ENCODE measurements around the gene FBXO31.

Gene FBXO31

DNA sequence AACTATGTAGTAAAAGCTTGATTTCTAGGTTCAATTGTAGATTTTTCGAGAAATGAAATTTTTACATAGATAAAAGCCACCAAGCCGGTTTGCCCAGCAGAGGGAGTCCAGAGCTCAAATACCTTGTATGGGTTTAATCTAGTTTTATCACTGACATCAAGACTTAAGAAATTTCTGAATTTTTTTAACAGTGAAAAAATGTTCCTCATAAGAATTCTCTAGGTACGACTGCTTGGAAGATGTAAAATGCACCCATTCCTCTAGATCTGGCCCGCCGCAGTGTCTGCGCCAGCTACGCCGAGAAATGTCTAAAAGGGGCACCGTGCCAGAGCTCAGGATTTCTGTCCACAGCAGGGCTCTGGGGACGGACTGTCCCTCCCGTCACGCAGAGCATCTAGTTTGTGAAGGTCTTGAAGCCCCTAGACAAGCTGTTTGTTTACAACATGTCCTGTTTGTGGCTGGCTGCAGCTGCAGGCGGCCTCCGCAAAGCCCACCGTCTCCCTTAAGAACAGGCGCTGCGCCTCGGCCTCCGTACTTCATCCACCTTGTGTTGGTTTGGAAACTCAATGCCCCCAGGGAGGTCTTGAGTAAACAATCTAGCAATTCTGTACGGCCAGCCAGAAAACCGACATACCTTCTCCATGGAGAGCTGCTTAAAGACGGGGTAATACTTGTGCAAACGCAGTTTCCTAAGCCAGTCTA lies 33.4 kb upstream of the FBXO31 start:
- Histone ChIP-seq H3K27me3 (ENCODE audit: insufficient read depth, poor library complexity, severe bottlenecking) (no peaks in the 10 kb centered on the region), H3K4me3 (replicated peaks; ENCODE audit: insufficient read depth, low read length) (no peak overlapping the region), H3K27ac (replicated peaks) (no peak overlapping the region)
- no peak for DNase-seq (ENCODE audit: low read depth in 1 of 2, low spot score in 1 of 2)
- TF ChIP-seq, protein P1, sequence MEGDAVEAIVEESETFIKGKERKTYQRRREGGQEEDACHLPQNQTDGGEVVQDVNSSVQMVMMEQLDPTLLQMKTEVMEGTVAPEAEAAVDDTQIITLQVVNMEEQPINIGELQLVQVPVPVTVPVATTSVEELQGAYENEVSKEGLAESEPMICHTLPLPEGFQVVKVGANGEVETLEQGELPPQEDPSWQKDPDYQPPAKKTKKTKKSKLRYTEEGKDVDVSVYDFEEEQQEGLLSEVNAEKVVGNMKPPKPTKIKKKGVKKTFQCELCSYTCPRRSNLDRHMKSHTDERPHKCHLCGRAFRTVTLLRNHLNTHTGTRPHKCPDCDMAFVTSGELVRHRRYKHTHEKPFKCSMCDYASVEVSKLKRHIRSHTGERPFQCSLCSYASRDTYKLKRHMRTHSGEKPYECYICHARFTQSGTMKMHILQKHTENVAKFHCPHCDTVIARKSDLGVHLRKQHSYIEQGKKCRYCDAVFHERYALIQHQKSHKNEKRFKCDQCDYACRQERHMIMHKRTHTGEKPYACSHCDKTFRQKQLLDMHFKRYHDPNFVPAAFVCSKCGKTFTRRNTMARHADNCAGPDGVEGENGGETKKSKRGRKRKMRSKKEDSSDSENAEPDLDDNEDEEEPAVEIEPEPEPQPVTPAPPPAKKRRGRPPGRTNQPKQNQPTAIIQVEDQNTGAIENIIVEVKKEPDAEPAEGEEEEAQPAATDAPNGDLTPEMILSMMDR (IDR thresholded peaks at IDR 0.05; ENCODE audit: insufficient read depth, low read length): no peak
- TF ChIP-seq POLR2AphosphoS5 (IDR thresholded peaks at IDR 0.05; ENCODE audit: low read depth) (no peak), SPI1 (IDR thresholded peaks at IDR 0.05; ENCODE audit: borderline replicate concordance, low read depth) (no peak), GABPA (IDR thresholded peaks at IDR 0.05; ENCODE audit: low read depth) (no peak)
- TF ChIP-seq, protein P2, sequence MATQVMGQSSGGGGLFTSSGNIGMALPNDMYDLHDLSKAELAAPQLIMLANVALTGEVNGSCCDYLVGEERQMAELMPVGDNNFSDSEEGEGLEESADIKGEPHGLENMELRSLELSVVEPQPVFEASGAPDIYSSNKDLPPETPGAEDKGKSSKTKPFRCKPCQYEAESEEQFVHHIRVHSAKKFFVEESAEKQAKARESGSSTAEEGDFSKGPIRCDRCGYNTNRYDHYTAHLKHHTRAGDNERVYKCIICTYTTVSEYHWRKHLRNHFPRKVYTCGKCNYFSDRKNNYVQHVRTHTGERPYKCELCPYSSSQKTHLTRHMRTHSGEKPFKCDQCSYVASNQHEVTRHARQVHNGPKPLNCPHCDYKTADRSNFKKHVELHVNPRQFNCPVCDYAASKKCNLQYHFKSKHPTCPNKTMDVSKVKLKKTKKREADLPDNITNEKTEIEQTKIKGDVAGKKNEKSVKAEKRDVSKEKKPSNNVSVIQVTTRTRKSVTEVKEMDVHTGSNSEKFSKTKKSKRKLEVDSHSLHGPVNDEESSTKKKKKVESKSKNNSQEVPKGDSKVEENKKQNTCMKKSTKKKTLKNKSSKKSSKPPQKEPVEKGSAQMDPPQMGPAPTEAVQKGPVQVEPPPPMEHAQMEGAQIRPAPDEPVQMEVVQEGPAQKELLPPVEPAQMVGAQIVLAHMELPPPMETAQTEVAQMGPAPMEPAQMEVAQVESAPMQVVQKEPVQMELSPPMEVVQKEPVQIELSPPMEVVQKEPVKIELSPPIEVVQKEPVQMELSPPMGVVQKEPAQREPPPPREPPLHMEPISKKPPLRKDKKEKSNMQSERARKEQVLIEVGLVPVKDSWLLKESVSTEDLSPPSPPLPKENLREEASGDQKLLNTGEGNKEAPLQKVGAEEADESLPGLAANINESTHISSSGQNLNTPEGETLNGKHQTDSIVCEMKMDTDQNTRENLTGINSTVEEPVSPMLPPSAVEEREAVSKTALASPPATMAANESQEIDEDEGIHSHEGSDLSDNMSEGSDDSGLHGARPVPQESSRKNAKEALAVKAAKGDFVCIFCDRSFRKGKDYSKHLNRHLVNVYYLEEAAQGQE (IDR thresholded peaks at IDR 0.05; ENCODE audit: insufficient replicate concordance, low read depth): no peak

DNA sequence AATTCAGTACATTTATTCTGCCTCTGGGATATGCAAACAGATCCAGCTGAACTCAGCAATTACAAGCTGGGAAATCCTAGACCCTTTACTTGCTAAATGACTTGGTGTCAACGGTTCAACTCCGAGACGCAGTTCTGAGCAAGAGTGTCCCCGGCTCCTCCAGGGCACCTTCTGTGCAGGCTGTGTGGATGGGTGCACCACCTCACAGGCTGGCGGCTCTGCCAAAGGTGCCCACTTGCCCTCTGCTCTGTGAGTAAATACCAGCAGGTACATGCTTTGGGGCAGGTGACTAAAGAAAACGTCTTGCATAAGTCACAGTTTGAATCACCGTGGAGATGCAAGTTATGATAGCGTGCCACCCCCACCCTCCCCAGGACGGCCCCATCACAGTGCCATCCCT lies 31.9 kb upstream of the FBXO31 start:
- no peak overlapping the region for H3K4me3 ChIP-seq (replicated peaks; ENCODE audit: insufficient read depth, low read length)
- TF ChIP-seq, protein P2 (IDR thresholded peaks at IDR 0.05; ENCODE audit: insufficient replicate concordance, low read depth): no peak
- TF ChIP-seq SPI1 (IDR thresholded peaks at IDR 0.05; ENCODE audit: borderline replicate concordance, low read depth) (no peak), GABPA (IDR thresholded peaks at IDR 0.05; ENCODE audit: low read depth) (no peak), POLR2AphosphoS5 (IDR thresholded peaks at IDR 0.05; ENCODE audit: low read depth) (no peak)
- TF ChIP-seq, protein P1 (IDR thresholded peaks at IDR 0.05; ENCODE audit: insufficient read depth, low read length): no peak
- DNase-seq (ENCODE audit: low read depth in 1 of 2, low spot score in 1 of 2): no peak
- no peak overlapping the region for H3K27ac ChIP-seq (replicated peaks)
- no peaks in the 10 kb centered on the region for H3K27me3 ChIP-seq (ENCODE audit: insufficient read depth, poor library complexity, severe bottlenecking)

DNA sequence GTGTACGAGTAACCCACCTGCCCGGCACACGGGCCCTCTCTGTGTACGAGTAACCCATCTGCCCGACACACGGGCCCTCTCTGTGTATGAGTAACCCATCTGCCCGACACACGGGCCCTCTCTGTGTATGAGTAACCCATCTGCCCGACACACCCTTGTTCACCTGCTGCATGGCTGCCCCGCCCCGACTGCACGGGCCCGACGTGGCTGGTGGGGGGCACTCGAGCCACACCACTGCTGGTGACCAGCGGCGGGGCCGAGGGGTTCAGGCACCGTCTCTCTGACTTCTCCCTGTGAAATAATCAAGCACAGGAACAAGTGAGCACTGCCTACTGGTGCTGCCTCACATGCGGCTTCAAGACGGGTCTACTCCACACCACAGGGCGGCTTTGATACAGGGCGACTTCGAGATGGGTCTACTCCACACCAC lies 30.7 kb upstream of the FBXO31 start:
- H3K27ac ChIP-seq (replicated peaks): no peak overlapping the region
- H3K4me3 ChIP-seq (replicated peaks; ENCODE audit: insufficient read depth, low read length): no peak overlapping the region
- TF ChIP-seq, protein P1 (IDR thresholded peaks at IDR 0.05; ENCODE audit: insufficient read depth, low read length): no peak
- TF ChIP-seq POLR2AphosphoS5 (IDR thresholded peaks at IDR 0.05; ENCODE audit: low read depth) (no peak), SPI1 (IDR thresholded peaks at IDR 0.05; ENCODE audit: borderline replicate concordance, low read depth) (no peak)
- TF ChIP-seq, protein P2 (IDR thresholded peaks at IDR 0.05; ENCODE audit: insufficient replicate concordance, low read depth): no peak
- no peak for DNase-seq (ENCODE audit: low read depth in 1 of 2, low spot score in 1 of 2)
- no peaks in the 10 kb centered on the region for H3K27me3 ChIP-seq (ENCODE audit: insufficient read depth, poor library complexity, severe bottlenecking)
